T-helper 17 cell (primary cell): ENCODE data around the gene CRADD. TPM values are rescaled to one million over a fixed set of nuclear protein-coding genes. Genes with fewer than 3 reads are reported as not detected.

ENCODE experiments used
- ATAC-seq: fragments of 150-1000 bp; cut with Tn5 transposase; 2 replicates; pipeline ENCODE4 v1.10.0; 2021; ENCODE audit warnings: mild to moderate bottlenecking, moderate library complexity
- DNase-seq, 3 donors: peaks; one replicate each; pipeline versions ENCODE4 v3.0.0 to v3.0.0-alpha.2; 2020 to 2021
- H3K9me3 ChIP-seq: one replicate; pipeline ENCODE4 v1.7.0; 2013; ENCODE audit warnings: low read length, mild to moderate bottlenecking; ENCODE audit not compliant: control insufficient read depth, poor library complexity, severe bottlenecking
- H3K27ac Mint-ChIP-seq: one replicate; pipeline ENCODE4 v1.8.0; 2022; ENCODE audit warnings: mild to moderate bottlenecking, moderate library complexity, mixed read lengths
- H3K27me3 Mint-ChIP-seq: one replicate; pipeline ENCODE4 v1.8.0; 2022; ENCODE audit warnings: mixed read lengths
- H3K36me3 Mint-ChIP-seq: one replicate; pipeline ENCODE4 v1.8.0; 2022; ENCODE audit warnings: low read depth, mixed read lengths
- H3K4me1 Mint-ChIP-seq: one replicate; pipeline ENCODE4 v1.8.0; 2022; ENCODE audit warnings: mild to moderate bottlenecking, mixed read lengths
- H3K4me3 Mint-ChIP-seq: one replicate; pipeline ENCODE4 v1.8.0; 2022; ENCODE audit warnings: mild to moderate bottlenecking, moderate library complexity, mixed read lengths
- total RNA-seq, 4 donors: library from RNA in 2 of 4; stranded (reverse) in 2 of 4; gene quantifications; one replicate each; pipeline ENCODE4 v1.2.3 and lab custom pipeline; 2022 to 2026

CRADD gene
- total RNA-seq, 2 donors from 2014 or later, result 13.0 to 14.4 TPM

- Mint-ChIP-seq H3K4me3 (peak overlapping the region; percentile 95), H3K4me1 (peaks cover 35% of the 10 kb centered on the region), H3K27me3 (peaks cover 15% of the 10 kb centered on the region), H3K36me3 (peaks cover 9% of the 10 kb centered on the region), H3K27ac (peak overlapping the region; percentile 100)
- no peaks in the 10 kb centered on the region for H3K9me3 ChIP-seq
- DNase-seq, result no peak
- no peak for ATAC-seq
Measured at GRCh38 chr12:93678779-93679178, 1.6 kb downstream of the CRADD start.

DNA sequence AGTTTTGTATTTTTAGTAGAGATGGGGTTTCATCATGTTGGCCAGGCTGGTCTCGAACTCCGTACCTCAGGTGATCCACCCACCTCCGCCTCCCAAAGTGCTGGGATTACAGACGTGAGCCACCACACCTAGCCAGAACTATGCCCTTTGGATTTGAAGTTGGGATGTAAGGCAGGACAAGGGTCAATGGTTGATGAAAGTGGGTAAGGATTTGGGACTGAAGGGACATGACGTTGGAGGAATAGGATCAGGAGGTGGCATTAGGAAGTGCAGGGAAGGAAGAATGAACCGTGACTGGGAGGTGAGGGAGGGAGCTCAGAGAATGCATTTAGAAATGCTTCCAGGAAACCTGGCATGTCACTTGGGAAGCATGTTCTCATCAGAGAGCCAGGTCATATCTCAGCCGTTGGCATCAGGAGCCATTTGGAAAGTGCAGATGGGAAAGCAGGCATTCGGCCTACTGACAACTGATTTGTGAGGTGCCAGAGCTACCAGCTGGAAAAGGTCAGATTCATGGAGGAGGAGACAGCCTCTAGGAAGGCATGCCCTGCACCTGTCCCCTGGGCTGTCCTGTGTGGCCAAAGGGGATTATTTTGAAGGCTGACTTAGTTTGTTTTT lies 2.2 kb downstream of the CRADD start:
- peak overlapping the region; percentile 0 for H3K27ac Mint-ChIP-seq
- peaks cover 40% of the 10 kb centered on the region for H3K4me1 Mint-ChIP-seq
- no peaks in the 10 kb centered on the region for H3K9me3 ChIP-seq
- ATAC-seq, result no peak
- no peak for DNase-seq
- peak overlapping the region; percentile 25 for H3K4me3 Mint-ChIP-seq
- H3K27me3 Mint-ChIP-seq, result peaks cover 9% of the 10 kb centered on the region
- H3K36me3 Mint-ChIP-seq, result peaks cover 9% of the 10 kb centered on the region

- DNase-seq (no peak), ATAC-seq (no peak)
- Mint-ChIP-seq H3K4me1 (peaks cover 45% of the 10 kb centered on the region), H3K27ac (peak overlapping the region; percentile 0), H3K27me3 (peaks cover 6% of the 10 kb centered on the region), H3K36me3 (peaks cover 9% of the 10 kb centered on the region), H3K4me3 (no peak overlapping the region)
- no peaks in the 10 kb centered on the region for H3K9me3 ChIP-seq
Measured at GRCh38 chr12:93680006-93680405, 2.8 kb downstream of the CRADD start.

DNA sequence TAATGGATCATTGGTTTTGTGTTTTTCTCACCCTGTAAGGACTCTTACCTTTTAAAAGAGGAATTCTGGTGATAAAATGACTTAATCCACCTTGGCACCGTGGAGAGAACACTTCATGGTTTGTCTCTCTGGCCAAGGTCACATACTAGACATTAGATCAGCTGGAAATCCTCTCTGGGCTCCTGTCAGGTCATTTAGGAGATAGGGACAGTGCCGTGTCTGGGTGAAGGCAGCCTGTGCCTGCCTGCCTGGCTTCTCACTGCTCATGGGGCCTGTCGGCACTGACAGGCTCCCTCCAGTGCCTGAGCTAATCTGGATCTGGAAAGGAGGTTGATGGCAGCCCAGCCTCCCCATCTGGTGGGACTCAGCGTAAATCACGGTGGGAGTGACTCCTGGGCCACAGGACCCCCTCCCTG lies 5.7 kb downstream of the CRADD start:
- H3K36me3 Mint-ChIP-seq, result peaks cover 9% of the 10 kb centered on the region
- H3K9me3 ChIP-seq, result no peaks in the 10 kb centered on the region
- peak overlapping the region; percentile 24 for H3K27ac Mint-ChIP-seq
- H3K4me3 Mint-ChIP-seq, result no peak overlapping the region
- no peaks in the 10 kb centered on the region for H3K27me3 Mint-ChIP-seq
- peaks cover 39% of the 10 kb centered on the region for H3K4me1 Mint-ChIP-seq
- DNase-seq, result no peak
- ATAC-seq, result no peak

DNA sequence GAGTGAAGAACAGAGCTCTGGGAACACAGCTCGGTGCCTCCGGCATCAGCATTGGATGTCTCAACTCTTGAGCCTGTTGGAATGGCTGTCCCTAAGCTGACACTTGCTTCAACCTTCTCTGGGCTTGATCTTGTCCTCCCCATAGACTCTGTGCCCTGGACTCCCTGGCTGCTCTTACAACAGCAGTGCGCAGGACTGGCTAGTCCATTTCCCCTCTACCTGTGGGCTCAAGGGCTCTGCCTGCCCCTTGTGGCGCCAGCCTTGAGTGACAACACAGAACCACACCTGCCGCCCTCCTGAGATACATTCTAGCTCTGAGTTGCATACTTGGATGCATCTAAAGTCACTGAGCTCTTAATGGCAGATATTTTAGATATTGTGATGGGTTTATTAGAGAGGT lies 6.2 kb downstream of the CRADD start:
- DNase-seq (no peak), ATAC-seq (no peak)
- peaks cover 37% of the 10 kb centered on the region for H3K4me1 Mint-ChIP-seq
- peaks cover 9% of the 10 kb centered on the region for H3K36me3 Mint-ChIP-seq
- no peaks in the 10 kb centered on the region for H3K27me3 Mint-ChIP-seq
- H3K4me3 Mint-ChIP-seq, result no peak overlapping the region
- H3K9me3 ChIP-seq, result no peaks in the 10 kb centered on the region
- no peak overlapping the region for H3K27ac Mint-ChIP-seq

GRCh38 chr12:93684716-93685115 lies 7.5 kb downstream of the CRADD start:
- peaks cover 4% of the 10 kb centered on the region for H3K36me3 Mint-ChIP-seq
- no peaks in the 10 kb centered on the region for H3K9me3 ChIP-seq
- H3K27me3 Mint-ChIP-seq, result no peaks in the 10 kb centered on the region
- no peak for ATAC-seq
- no peak overlapping the region for H3K27ac Mint-ChIP-seq
- H3K4me1 Mint-ChIP-seq, result peaks cover 40% of the 10 kb centered on the region
- H3K4me3 Mint-ChIP-seq, result peak overlapping the region; percentile 33
- DNase-seq, result no peak

- no peak for DNase-seq
- no peaks in the 10 kb centered on the region for H3K27me3 Mint-ChIP-seq
- peaks cover 2% of the 10 kb centered on the region for H3K36me3 Mint-ChIP-seq
- H3K9me3 ChIP-seq, result no peaks in the 10 kb centered on the region
- no peak for ATAC-seq
- no peak overlapping the region for H3K27ac Mint-ChIP-seq
- H3K4me1 Mint-ChIP-seq, result peaks cover 40% of the 10 kb centered on the region
- no peak overlapping the region for H3K4me3 Mint-ChIP-seq
Measured at GRCh38 chr12:93686572-93687356, 9.6 kb downstream of the CRADD start.

DNA sequence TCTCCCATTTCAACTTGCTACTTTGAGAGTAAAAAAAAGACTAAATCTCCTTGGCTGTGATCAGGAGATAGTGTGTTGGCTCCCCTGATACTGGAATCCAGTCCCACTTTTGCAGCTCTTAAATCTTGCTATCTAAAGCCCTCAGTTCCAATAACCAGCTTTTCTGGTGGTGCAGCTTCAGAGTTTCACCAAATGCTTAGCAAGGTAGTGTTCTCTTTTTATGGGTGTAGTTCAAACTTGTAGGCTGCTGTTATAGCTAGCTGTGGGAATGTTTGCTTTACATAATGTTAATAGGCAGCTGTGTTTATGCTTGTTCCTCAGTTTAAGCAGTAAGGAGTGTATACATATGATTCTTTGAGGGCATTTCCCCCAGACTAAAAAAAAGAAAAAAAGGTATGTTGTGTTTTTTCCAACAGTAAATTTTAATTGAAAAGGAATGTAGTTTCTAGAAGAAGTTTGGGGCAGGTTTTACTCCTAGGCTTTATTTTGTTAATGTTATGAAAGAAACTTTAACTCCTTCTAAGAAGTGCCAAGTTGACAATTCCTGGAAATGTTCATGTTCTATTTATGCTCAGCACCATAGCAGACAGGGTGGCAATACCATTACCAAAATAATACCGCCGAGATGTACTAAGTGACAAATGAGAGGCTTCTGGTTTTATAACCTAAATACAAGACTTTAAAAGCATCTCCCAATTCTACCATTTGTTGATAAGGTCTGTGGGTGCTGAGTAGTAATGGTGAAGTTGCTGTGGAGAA lies 12.1 kb downstream of the CRADD start:
- DNase-seq (no peak), ATAC-seq (no peak)
- H3K27ac Mint-ChIP-seq, result peak overlapping the region; percentile 95
- H3K27me3 Mint-ChIP-seq, result no peaks in the 10 kb centered on the region
- no peaks in the 10 kb centered on the region for H3K9me3 ChIP-seq
- peaks cover 31% of the 10 kb centered on the region for H3K4me1 Mint-ChIP-seq
- H3K4me3 Mint-ChIP-seq, result peak overlapping the region; percentile 56
- H3K36me3 Mint-ChIP-seq, result peaks cover 4% of the 10 kb centered on the region

DNA sequence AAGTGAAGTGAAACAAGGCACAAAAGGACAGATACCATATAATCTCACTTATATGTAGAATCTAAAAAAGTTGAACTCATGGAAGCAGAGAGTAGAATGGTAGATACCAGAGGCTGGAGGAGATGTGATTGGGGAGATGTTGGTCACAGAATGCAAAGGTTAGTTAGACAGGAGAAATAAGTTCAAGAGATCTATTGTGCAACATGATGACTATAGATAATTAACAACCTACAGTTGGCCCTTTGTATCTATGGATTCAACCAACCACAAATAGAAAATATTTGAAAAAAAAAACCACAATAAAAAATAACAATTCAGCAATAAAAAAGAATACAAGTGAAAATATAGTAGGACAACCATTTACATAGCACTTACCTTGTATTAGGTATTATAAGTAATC lies 19.3 kb downstream of the CRADD start:
- Mint-ChIP-seq H3K4me3 (no peak overlapping the region), H3K36me3 (peaks cover 7% of the 10 kb centered on the region), H3K4me1 (peaks cover 13% of the 10 kb centered on the region), H3K27ac (no peak overlapping the region), H3K27me3 (no peaks in the 10 kb centered on the region)
- DNase-seq (no peak), ATAC-seq (no peak)
- no peaks in the 10 kb centered on the region for H3K9me3 ChIP-seq

DNA sequence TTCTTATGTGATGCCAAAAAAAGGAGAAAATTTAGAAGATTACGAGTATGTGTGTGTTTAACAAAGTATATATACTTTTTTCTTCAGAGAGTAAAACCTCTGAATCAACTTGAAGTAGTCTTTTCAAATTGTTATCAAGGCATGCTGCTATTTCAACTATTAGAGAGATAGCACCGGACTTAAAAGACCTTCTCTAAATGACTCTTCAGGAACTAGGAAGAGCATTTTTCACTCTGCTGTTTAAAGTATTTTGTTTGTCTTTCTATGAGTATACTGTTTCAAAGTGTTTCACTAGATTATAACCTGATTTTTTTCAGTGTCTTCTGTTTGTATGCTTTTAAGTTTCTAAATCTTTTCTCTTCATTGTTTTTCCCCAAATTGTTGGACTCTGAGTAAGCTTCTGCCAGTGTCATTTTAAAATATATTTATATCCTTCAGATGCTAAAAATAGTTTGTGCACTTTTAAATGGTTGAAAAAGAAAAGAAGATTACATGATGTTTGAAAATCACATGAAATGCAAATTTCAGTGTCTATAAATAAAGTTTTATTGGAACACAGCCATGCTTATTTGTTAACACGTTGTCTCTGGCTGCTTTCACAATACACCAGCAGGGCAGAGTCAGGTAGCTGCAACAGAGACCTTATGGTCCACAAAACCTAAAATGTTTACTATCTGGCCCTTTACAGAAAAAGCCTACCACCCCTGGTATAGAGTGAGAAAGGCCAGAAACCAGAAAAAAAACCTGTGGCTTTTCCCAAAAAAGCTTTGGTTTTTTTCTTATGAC lies 21.3 kb downstream of the CRADD start:
- no peak for DNase-seq
- H3K27ac Mint-ChIP-seq, result no peak overlapping the region
- H3K27me3 Mint-ChIP-seq, result no peaks in the 10 kb centered on the region
- no peak for ATAC-seq
- H3K36me3 Mint-ChIP-seq, result peaks cover 3% of the 10 kb centered on the region
- H3K4me1 Mint-ChIP-seq, result peaks cover 19% of the 10 kb centered on the region
- no peaks in the 10 kb centered on the region for H3K9me3 ChIP-seq
- H3K4me3 Mint-ChIP-seq, result no peak overlapping the region

DNA sequence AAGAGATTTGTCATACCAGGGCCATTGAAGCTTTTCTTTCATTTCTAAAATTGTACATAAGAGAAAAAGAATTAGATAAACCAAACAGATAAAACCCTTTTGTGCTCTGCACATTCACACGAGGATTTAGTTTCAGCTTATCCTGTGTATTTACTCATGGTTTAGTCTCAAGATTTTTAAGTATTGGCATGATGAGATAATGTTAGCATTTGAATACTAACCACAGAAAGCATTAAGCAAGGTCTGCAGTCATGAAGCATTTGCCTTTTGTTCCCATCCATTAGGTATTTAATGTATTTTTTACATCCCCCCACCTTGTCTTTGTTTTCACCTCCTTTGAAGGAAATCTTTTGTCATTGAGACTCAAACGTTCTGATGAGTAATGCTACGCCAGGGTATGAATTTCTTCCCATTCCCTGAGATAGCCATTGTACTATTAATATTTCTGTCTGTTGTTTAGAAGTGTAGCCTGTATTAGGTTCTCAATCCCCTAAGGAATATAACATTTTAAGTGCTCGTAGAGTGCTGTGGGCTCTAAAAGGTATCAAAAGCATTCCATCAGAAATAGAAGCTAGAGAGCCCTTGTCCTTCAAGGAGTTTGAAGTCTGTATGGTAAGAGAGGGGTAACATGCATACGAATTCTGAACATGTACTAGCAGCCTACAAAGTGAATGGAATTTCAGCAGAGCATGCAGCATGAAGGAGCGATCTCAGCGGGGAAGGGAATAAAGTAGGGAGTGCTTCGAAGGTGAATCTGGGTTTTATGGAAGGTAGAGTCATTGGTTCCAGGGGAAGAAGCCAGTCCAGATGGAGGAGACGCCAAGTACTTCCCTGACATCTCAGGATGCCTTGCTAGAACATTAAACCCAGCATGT lies 22.3 kb downstream of the CRADD start:
- H3K27ac Mint-ChIP-seq, result no peak overlapping the region
- no peaks in the 10 kb centered on the region for H3K27me3 Mint-ChIP-seq
- no peaks in the 10 kb centered on the region for H3K9me3 ChIP-seq
- no peak for ATAC-seq
- peaks cover 3% of the 10 kb centered on the region for H3K36me3 Mint-ChIP-seq
- no peak for DNase-seq
- peaks cover 23% of the 10 kb centered on the region for H3K4me1 Mint-ChIP-seq
- H3K4me3 Mint-ChIP-seq, result no peak overlapping the region

DNA sequence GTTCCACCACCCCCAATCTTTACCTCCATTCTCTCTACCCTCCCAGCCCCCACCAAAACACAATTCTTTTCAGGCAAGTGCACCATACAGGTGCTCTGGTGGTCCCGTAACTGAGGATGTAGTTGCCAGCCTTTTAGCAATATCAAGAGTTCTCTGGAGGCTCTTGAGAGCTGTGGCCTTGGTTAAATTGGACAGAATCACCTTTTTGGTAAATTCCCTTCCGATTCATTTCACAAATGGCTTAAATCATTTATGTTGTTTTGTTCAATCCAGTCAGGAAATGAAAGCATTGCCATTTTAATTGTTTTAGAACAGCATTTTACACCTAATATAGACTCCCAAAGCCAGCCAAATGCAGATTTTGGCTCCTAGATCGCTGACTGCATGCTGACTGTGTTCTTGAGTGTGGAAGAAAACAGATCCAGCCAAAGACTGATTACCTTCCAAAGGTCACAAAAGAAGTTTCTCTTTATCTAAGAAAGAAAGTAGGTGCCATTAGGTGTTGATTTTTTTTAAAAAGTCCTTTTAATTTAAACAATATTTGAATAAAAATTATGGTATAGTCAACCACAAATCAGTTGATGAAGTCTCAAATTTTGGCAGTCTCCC lies 25.6 kb downstream of the CRADD start:
- ATAC-seq, result no peak
- H3K27ac Mint-ChIP-seq, result no peak overlapping the region
- no peaks in the 10 kb centered on the region for H3K9me3 ChIP-seq
- H3K4me1 Mint-ChIP-seq, result peaks cover 25% of the 10 kb centered on the region
- peaks cover under 1% of the 10 kb centered on the region for H3K36me3 Mint-ChIP-seq
- no peak for DNase-seq
- no peak overlapping the region for H3K4me3 Mint-ChIP-seq
- H3K27me3 Mint-ChIP-seq, result no peaks in the 10 kb centered on the region
